GM21390 (cell line): ENCODE data around the gene HOXC10.

Experiments
- ATAC-seq: cut with Tn5 transposase; IDR thresholded peaks from one replicate; pipeline ENCODE4 v1.9.1; 2021; ENCODE audit not compliant: unreplicated experiment

HOXC10 gene

GRCh38 chr12:53950789-53951576 is 34.0 kb upstream of the HOXC10 start:
- ATAC-seq = no peak

GRCh38 chr12:53951577-53952334 is 33.2 kb upstream of the HOXC10 start:
- no peak for ATAC-seq

DNA sequence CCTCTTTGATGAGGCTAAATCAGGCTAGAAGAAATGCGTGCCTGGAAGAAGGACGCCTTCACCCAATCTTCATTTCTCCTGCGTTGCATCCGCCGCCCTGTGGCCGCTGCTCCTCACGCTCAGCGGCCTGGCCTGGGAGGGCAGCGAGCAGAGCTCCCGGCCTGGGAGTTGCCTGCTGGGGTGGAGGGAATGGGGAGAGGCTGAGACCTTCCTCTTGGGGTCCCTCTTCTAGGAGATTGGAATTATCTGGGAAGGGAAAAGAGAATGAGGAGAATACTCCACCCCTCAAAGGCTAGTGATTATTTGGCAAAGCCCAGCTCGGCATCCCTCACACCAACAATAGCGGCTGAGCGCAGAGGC is 32.6 kb upstream of the HOXC10 start:
- no peak for ATAC-seq

GRCh38 chr12:53952871-53953734 is 31.8 kb upstream of the HOXC10 start:
- no peak for ATAC-seq

GRCh38 chr12:53953831-53954693 is 30.9 kb upstream of the HOXC10 start:
- ATAC-seq = no peak

DNA sequence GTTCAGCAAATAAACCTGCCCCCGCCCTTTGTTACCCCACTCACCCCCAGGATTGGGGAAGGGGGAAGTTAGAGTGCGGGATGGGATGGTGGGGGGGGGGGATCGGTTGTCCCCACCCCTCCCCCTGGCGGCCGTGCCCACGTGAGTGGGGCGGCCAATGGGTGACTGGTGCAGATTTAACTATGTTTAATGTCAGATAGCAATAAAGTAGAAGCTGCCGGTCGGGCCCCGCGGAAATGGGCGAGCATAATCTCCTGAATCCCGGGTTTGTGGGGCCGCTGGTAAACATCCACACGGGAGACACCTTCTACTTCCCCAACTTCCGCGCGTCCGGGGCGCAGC is 30.3 kb upstream of the HOXC10 start, which contains the start of gene HOXC12:
Gene HOXC12, plus strand, starts transcription at position 210 of the 342 bp plus-strand sequence. Its CDS starts 27 bp downstream, at position 237.
- no peak for ATAC-seq

- ATAC-seq = no peak
Measured at GRCh38 chr12:53955036-53955775, 29.7 kb upstream of the HOXC10 start.

DNA sequence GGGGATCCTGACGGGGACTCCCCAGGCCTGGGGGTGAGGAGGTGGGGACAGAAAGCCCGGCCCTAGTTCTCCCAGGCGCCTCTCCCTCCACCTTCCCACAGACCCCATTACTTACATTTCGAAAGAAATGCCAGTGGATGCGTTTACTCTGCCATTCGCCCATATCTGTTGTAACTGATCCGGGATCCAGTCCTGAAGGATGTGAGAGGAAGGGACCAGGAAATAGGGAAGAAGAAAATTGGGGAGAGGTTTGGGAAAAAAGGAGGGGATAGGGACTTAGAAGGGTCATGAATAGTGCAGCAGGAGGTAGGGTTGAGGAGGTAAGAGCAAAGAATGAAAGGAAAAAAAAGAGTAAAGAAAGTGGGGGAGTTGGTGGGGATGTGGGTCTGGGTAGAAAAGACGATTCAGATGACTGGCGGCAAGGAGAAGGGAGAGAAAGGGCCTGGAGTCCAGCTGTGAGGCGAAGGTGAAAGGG is 29.1 kb upstream of the HOXC10 start:
- no peak for ATAC-seq

DNA sequence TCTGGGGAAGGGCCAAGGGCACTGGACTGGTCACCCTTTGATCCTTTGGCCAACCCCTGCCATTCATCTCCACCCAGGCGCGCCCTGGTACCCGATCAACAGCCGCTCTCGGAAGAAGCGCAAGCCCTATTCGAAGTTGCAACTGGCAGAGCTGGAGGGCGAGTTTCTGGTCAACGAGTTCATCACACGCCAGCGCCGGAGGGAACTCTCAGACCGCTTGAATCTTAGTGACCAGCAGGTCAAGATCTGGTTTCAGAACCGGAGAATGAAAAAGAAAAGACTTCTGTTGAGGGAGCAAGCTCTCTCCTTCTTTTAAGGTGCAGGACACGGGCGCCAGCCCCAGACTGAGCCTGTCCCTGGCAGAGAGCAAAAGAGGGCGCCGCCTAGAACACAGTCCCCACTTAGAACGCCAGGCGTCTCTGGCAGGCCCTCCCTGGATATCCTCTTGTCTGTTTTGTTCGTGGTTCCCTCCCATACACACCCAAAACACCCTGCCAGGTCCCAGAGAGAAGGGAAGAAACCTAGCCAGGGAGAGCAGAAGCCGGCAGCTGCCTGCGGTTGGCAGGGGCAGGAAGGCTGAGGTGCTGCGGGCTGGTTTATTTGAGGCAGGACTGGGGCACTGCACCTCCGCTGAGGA is 28.6 kb upstream of the HOXC10 start:
- no peak for ATAC-seq

DNA sequence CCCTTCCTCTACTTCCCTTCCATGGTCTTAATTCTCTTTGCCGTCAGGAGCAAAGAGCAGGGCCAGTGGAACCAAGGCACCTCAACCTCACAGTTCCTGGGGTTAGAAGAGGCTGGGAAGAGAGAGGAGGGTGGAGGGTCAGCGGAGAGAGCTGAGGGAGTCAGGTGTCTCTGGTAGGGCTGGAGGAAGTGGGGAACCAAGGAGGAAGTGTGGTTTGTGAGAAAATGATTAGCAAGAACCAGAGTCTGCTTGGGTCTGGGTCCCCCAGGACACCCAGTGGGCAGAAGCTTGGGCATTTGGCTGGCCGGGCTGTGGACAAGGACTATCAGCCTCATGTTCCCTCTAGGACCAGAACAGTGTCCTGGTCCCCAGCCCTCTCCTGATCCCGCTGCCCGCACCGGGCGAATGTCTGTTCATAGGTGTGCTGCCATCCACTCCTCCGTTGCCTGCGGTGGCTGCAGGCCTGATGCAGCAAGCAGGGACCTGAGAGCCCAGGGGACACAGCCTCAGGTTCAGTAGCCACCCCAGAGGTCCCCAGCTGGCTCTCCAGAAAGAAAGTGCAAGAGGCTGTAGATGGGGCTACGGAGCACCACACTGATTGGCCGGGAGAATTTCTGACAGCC is 27.9 kb upstream of the HOXC10 start:
- ATAC-seq = no peak

- no peak for ATAC-seq
Measured at GRCh38 chr12:53958128-53958527, 26.8 kb upstream of the HOXC10 start.

DNA sequence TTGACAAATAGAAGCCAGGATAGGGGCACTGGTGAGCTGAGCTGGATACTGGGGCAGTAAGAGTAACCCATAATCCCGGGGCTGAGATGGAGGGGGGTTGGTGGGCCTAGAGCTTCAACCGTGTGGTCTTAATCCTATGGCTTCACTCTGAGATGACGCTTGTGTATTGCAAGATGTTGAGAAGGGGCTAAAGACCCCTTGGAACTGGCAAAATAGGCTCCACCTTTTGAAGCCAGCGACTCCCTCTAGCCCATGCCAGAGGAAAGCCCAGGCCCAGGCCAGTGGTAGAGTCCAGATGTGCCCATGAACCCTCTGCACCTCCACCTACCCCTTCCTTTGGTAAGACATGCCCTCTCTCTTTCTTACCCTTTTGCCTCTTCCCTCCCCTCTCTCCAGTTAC is 25.6 kb upstream of the HOXC10 start:
- no peak for ATAC-seq

DNA sequence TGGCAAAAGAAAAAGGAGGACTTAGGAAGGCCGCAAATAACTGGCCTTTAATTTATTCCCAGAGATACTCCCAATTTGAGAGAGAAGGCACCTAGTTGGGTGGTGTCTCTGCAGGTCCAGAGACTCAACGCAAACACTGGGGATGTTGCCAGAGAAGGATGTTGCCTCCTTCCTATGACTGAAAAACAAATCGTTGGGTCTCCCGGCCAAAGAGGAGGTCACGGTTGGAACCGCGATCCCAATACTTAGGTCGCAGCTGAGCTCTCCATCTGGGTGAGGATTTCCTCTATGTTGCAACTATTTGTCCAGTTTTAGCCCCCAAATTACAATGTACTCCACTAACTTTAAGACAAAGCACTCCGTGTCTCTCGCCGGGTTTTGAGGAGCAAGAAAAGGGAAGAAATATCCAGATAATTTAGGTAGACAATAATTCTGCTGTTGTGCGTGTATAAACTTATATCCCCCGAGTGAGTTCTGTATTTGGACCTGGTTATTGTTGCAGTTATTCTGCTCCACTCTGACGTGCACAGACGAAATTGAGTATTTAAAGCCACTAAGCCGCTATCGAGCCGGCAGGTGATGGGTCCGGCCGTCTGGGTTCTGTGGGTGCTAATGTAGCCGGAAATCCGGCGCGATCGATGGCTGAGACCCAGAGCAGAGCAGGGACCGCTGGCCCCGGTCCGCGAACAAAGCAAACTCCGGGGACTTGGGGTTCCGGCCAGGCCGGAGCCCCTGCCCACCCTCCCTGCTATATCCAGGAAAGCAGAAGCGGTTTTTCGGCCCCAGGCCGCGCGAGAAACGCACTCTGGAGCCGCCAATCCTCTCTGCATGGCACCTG is 24.5 kb upstream of the HOXC10 start:
- ATAC-seq = no peak

- ATAC-seq = no peak
Measured at GRCh38 chr12:53961025-53961761, 23.8 kb upstream of the HOXC10 start.

DNA sequence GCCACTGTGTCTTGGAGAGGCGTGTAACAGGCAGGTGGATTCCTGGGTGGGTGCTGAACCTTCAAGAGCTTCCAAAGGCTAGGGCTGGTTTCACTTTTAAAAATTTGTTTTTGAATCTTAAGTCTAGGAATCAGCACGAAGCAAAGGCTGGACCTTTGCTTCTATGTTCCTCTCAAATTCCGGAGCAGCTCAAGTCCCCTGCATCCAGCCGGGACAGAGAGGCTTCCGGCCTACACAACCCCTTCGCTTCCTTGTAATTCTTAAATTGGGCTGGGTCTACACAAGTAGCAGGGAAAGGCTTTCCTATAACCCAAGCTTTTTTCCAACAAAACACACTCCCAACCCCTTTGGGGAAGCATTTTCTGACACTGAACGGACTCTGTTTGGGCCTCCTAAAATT is 21.9 kb upstream of the HOXC10 start:
- no peak for ATAC-seq

DNA sequence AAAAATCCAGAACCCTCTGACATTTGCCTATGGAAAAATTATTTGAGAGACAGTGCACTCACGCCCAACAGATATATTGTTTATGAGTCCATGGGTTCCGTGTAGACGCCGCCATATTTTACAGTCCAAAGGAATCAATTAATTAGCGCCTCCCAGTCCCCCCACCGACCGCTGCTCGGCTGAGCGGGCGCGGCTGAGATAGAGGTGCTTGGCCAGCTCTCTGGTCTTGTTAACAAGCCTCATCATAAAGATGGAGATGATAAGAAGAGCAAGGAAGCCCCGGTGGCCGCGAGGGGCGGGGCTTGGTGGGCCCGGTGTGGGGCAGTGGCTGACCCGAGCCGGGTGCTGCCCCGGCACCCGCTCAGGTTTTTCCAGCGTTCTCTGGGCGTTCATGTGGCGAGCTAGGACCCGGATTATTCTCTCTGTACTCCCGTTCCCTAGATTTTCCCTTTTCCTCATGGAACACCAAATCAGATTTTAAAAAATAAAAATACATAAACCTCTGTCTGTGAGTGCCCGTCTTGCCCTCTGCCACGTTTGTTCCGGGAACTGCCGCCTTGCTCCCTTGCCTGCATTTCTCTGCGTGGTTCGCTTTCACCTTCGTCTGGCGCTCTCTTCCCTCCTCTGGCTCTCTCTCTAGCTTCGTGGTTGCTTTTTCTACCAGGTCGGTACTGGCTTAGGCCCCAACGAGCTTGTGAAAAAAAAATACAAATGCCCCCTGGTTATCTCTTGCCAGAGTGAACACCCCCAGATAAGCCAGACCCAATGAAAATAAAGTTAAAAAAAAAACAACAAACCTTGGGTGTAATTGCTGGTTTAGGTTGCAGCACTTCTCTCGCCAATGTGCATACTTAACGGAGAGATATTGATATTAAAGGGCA is 21.3 kb upstream of the HOXC10 start:
- ATAC-seq = no peak
